ENCODE data around the gene MRTFA. TPM values are rescaled to one million over a fixed set of nuclear protein-coding genes. Genes with fewer than 3 reads are reported as not detected.

MRTFA gene
- total RNA-seq, 1 donor from 2014 or later, result 53.5 TPM

GRCh38 chr22:40486962-40487602, 149.4 kb downstream of the MRTFA start:
- intact Hi-C loops (cut with DNase I), result no loop called here
- ATAC-seq (no peak), DNase-seq (ENCODE audit: low spot score) (no peak)

DNA sequence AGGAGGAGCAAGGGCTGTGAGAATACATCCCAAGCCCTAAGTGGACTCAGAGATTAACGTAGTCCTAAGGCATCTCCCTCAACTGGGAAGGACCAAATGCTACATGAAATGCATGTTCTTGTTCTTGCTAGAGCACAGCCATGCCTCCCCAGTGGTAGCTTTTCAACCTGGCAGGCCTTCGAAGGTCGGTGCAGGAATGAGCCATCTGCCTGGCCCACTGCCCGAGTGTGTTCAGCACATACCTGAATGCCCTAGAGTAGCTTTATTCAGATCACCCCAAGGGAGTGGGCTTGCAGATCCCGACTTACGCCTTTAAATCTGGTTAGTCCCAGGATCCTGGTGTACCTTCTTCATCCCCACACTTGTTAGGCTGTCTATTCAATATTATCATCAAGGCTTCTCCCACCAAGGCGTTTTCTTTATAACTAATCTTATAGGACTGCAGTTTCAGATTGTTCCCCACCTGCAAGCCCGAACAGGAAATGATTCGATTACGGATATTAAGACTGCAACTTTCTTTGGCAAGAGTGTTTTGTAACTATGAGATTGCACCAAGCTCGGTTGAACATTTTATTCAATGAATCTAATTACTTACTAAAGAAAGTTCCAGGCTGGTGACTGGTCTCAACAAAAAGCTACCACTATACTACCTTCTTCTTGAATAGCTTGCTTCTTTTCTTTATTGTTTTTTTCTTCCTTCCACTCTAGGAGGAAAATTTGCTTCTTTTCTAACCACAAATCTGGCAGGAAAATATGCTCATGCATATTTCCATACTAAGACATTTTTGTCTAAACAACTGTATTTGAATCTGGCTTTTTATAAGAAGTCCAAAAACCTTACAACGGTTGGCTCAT, 150.5 kb downstream of the MRTFA start:
- ATAC-seq (peak; percentile 38), DNase-seq (ENCODE audit: low spot score) (no peak)
- intact Hi-C loops (cut with DNase I), result no loop called here

DNA sequence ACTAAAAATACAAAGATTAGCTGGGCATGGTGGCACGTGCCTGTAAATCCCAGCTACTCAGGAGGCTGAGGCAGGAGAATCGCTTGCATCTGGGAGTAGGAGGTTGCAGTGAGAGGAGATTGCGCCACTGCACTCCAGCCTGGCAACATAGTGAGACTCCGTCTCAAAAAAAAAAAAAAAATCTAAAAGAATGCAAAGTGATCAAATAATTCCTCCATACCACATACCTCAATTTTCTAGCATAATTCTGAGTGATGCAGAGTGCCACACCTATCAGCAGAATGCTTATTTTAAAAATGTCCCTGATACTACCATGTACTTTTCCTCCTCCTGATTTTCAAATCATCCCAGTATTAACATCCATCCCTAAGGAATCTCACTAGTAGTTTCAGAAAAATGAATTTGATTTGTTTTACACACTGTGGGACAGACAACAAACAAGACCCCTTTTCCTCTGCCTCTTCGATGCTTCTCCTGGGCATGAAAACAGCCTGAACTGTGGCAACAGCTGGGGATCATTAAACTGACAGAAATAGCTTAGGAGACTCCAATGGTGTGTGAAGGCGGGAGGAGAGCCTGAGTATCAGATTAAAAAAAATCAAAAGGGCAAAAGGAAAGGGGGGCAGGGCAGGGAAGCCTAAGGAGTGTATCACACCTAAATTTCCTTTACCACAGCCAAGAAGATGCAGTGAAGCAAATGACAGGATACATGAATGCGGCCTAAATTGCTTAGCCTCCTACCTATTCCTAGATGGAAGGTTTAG, 151.4 kb downstream of the MRTFA start:
- DNase-seq (ENCODE audit: low spot score) (no peak), ATAC-seq (peak; percentile 61)
- intact Hi-C loops (cut with DNase I), result no loop called here

GRCh38 chr22:40482886-40483285, 153.6 kb downstream of the MRTFA start:
- DNase-seq (ENCODE audit: low spot score) (no peak), ATAC-seq (no peak)
- intact Hi-C loops (cut with DNase I), result no loop called here

DNA sequence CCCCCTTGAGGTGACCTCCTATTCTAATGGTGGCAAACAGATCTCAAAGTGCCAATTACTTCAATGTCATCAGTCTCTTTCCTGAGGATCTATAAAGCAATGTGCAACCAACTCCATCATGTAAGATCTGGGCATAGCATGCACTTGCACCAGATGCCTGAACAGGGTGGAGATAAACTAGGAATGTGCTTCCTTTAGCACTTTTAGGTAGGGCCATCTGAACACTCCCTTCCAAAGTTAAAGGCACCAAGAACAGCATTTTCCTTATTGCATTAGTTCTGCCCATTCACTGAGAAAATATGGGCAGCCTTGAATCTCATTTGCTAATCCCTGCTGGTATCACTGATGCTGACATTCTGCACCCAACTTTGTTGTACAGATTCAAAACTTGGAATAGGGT, 154.1 kb downstream of the MRTFA start:
- ATAC-seq, result no peak
- intact Hi-C loops (cut with DNase I), result no loop called here
- DNase-seq (ENCODE audit: low spot score), result no peak

DNA sequence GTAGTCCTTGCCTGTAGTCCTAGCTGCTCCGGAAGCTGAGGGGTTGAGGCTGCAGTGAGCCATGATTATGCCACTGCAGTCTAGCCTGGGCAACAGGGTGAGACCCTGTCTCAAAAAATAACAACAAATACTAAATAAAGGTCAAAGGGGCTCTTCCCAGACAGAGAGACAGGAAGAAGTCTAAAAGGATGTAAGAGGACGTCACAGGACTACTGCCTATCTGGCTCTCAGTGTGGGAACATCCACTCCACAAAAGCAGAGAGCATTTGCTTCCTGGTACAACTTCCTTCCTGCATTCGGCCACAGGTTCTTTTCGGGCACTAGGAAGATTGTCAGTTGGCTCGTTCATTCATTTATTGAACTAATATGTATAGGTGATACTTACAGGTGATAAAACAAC, 155.5 kb downstream of the MRTFA start:
- DNase-seq (ENCODE audit: low spot score) (no peak), ATAC-seq (no peak)
- intact Hi-C loops (cut with DNase I), result no loop called here

GRCh38 chr22:40479887-40480538, 156.5 kb downstream of the MRTFA start:
- DNase-seq (ENCODE audit: low spot score), result no peak
- intact Hi-C loops (cut with DNase I), result no loop called here
- no peak for ATAC-seq

DNA sequence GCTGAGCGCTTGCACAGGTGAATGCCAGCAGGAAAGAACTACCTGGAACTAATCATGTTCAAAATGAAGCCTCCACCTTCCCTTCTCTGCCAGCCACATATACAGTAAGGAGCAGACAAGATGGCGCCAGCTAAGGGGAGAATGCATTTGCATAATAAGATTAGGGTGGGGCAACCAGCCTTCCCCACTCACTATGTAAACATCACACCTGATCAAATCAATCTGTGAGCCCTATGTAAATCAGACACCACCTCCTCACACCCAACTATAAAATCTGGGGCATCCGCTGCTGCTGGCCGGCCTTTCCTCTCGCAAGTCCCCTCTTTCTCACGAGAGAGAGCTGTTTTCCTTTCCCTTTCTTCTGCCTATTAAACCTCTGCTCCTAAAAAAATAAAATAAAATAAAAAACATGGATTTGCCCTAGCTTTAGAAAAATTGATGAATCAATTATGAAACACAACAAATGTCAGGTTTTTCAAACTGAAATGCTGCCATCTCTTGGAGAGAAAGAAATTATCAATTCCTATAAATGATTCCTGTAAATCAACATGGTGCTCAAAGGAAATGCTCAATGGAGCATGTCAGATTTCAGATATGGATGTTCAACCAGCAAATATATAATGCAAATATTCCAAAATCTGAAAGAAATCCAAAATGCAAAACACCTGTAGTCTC, 157.3 kb downstream of the MRTFA start:
- no peak for DNase-seq (ENCODE audit: low spot score)
- intact Hi-C loops (cut with DNase I), result no loop called here
- ATAC-seq, result no peak

- ATAC-seq (no peak), DNase-seq (ENCODE audit: low spot score) (no peak)
- intact Hi-C loops (cut with DNase I), result no loop called here
Measured at GRCh38 chr22:40478338-40479125, 158.0 kb downstream of the MRTFA start.

DNA sequence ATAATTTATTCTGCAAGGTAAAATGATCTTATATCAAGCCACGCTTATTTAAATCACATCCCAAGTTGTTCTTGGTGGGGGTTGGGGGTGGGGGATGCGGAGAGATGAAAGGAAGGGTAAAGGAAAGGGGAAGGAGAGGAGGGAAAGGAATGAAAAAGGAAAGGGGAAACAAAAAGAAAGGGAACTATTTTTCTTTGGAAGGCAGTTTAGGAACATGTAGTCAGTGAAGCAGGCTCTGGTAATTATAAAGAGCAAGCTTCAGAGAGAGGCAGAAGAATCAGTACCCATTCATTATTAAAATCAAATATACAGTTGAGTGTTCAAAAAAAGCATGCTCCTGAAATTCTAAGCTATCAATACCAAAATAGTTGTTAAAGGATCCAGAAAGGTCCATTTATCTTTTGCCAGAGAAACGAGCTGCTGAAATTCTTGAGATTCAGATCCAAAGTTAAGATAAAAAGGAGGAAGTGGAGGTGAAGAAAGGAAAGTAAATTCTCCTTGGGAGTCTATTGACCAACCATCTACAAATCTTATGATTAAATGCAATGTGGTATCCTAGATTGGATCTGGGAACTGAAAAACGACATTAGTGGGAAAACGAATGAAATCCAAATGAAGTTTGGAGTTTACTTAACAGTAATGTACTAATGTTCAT, 158.7 kb downstream of the MRTFA start:
- intact Hi-C loops (cut with DNase I), result no loop called here
- DNase-seq (ENCODE audit: low spot score) (no peak), ATAC-seq (no peak)

DNA sequence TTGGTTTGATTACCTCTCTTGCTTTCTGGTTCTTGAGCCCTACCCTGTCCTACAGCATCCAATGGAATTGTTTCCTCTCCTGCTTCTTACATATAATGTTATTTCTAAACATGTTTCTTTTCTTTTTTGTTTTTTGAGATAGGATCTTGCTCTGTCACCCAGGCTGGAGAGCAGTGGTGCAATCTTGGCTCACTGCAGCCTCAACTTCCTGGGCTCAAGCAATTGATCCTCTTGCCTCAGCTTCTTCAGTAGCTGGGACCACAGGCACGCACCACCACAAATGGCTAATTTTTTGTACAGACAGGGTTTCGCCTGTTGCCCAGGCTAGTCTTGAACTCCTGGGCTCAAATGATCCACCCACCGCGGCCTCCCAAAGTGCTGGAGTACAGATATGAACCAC, 160.2 kb downstream of the MRTFA start:
- intact Hi-C loops (cut with DNase I), result no loop called here
- ATAC-seq (no peak), DNase-seq (ENCODE audit: low spot score) (no peak)

- no peak for DNase-seq (ENCODE audit: low spot score)
- ATAC-seq, result no peak
- intact Hi-C loops (cut with DNase I), result no loop called here
Measured at GRCh38 chr22:40473703-40474102, 162.8 kb downstream of the MRTFA start.

DNA sequence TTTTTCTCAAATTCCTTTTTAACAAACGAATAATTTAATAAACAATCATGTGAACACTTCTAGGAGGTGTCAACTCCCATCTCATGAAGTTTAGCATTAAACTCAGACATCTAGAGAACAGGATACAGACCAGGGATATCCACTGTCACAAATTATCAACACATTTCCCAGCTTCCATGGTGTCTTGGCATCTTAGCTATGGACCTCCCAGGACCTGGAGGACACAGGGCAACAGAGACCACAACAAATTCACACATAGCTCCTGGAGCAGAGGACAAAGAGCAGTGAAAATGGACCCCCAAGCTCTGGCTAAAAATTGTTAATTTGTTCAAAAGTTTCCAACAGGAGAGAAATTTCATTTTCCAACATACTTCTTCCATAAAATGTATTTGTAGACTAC, 163.9 kb downstream of the MRTFA start:
- ATAC-seq, result no peak
- intact Hi-C loops (cut with DNase I), result no loop called here
- DNase-seq (ENCODE audit: low spot score), result no peak

GRCh38 chr22:40472051-40472450, 164.5 kb downstream of the MRTFA start:
- ATAC-seq (no peak), DNase-seq (ENCODE audit: low spot score) (no peak)
- intact Hi-C loops (cut with DNase I), result no loop called here

- ATAC-seq (no peak), DNase-seq (ENCODE audit: low spot score) (no peak)
- intact Hi-C loops (cut with DNase I), result no loop called here
Measured at GRCh38 chr22:40469181-40469580, 167.3 kb downstream of the MRTFA start.

DNA sequence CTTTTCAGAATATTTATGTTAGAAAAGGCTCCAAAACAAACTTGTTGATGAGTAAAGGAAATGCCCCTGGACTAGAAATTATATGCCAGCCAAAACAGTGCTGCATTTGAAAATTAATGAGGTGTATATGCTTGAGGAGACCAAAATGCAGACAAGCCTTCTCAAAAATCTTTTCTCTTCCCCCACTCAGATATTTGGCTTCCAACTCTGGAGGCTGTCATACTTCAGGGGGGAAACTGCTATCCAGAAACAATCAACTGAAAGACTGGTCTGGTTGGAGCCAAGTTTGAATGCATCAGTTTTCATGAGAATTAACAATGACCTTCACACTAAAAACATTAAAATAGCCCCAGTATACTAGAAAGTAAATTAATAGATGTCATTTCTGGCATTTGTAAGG, 167.9 kb downstream of the MRTFA start:
- DNase-seq (ENCODE audit: low spot score), result no peak
- no peak for ATAC-seq
- intact Hi-C loops (cut with DNase I), result loop anchor here (1.0 kb wide), 1 partner anchor 17 kb away; no protein-coding TSS in a partner anchor

- intact Hi-C loops (cut with DNase I), result no loop called here
- no peak for ATAC-seq
- no peak for DNase-seq (ENCODE audit: low spot score)
Measured at GRCh38 chr22:40466976-40467375, 169.5 kb downstream of the MRTFA start.

GRCh38 chr22:40463683-40464082, 172.8 kb downstream of the MRTFA start:
- ATAC-seq, result no peak
- no peak for DNase-seq (ENCODE audit: low spot score)
- intact Hi-C loops (cut with DNase I), result no loop called here
